Lung (tissue), 14 donors: ENCODE data around the gene ZNF595. TPM values are rescaled to one million over a fixed set of nuclear protein-coding genes. Genes with fewer than 3 reads are reported as not detected.
"Not testable (repeated sequence)": the region's sequence is repeated elsewhere in the genome, so short reads cannot be mapped to it uniquely, and the experiment has no call there.

Source experiments
- ATAC-seq: fragments of 200-7000 bp; cut with Tn5 transposase; one replicate; pipeline ENCODE4 v1.9.1; 2020; ENCODE audit warnings: moderate number of reproducible peaks; ENCODE audit not compliant: insufficient read depth, low FRiP score
- DNase-seq, 3 donors: peaks; one replicate each; pipeline ENCODE4 v3.0.0-alpha.2; 2013 to 2017
- H3K27ac ChIP-seq, 2 donors: one replicate each; pipeline ENCODE4 v1.5.1; 2013; ENCODE audit warnings: mild to moderate bottlenecking in 2 of 2, moderate library complexity in 2 of 2, control low read depth in 1 of 2, inconsistent platforms in 1 of 2, low read depth in 1 of 2, low read length in 1 of 2
- H3K27me3 ChIP-seq, 3 donors: one replicate each; pipeline ENCODE4 v1.5.1; 2013; ENCODE audit warnings: low read length in 2 of 3; ENCODE audit not compliant: control insufficient read depth in 3 of 3, insufficient read depth in 3 of 3
- H3K36me3 ChIP-seq, 4 donors: one replicate each; pipeline ENCODE4 v1.5.1; 2013; ENCODE audit warnings: low read length in 4 of 4, mild to moderate bottlenecking in 1 of 4, moderate library complexity in 1 of 4; ENCODE audit not compliant: control insufficient read depth in 4 of 4, insufficient read depth in 4 of 4
- H3K4me1 ChIP-seq, 5 donors: one replicate each; pipeline ENCODE4 v1.5.1; 2013; ENCODE audit warnings: low read length in 5 of 5, mild to moderate bottlenecking in 2 of 5, moderate library complexity in 1 of 5; ENCODE audit not compliant: control insufficient read depth in 5 of 5, insufficient read depth in 5 of 5
- H3K4me3 ChIP-seq: one replicate; pipeline ENCODE4 v1.5.1; 2013; ENCODE audit warnings: mild to moderate bottlenecking, control low read depth, moderate library complexity
- H3K9ac ChIP-seq, 2 donors: one replicate each; pipeline ENCODE4 v1.5.1; 2013; ENCODE audit warnings: low read length in 2 of 2, control low read depth in 1 of 2; ENCODE audit not compliant: insufficient read depth in 1 of 2
- H3K9me3 ChIP-seq, 4 donors: one replicate each; pipeline ENCODE4 v1.5.1; 2013; ENCODE audit warnings: low read length in 3 of 4, mild to moderate bottlenecking in 1 of 4, moderate library complexity in 1 of 4; ENCODE audit not compliant: control insufficient read depth in 4 of 4, insufficient read depth in 3 of 4
- WGBS, 2 donors: extraction: QIAGEN DNeasy Blood & Tissue Kit; methylation state at CpG; one replicate each; pipeline ENCODE4 v1.1.7; 2013; 5-methylcytosine and 5-hydroxymethylcytosine counted together
- long read RNA-seq, 5 donors: transcript quantifications; one replicate each; lab custom pipeline, GENCODE V29; 2026
- polyA plus RNA-seq, 2 donors: library from polyadenylated mRNA; stranded (reverse); fragments of 200-250 nt; gene quantifications; one replicate each; pipeline ENCODE4 v1.2.1, GENCODE V29; 2013
- total RNA-seq, 2 donors: library from RNA; depleted of rRNA in 1 of 2; stranded (reverse); fragments of >200 nt in 1 of 2; gene quantifications; one replicate each; pipeline ENCODE4 v1.2.1, GENCODE V29; 2014 to 2021
- donor health status: Bipolar disorder and iron deficiency.
- donor health status: healthy.
- donor health status: DM: yes; HTN: yes; CAD: no.

The ZNF595 gene
- total RNA-seq = 10 to 100 TPM; 14.4 to 46.1 TPM
- polyA plus RNA-seq = 1 to 10 TPM; 2.7 to 6.8 TPM
- long read RNA-seq, donor 1, transcript ZNF595-205 (4 exons, 2,911 nt) = major isoform, 8 of 11 reads
- long read RNA-seq, donor 1, partial matches to known transcripts = 0 of 11 reads
- long read RNA-seq, donor 1, other reads (novel, unspliced or antisense) = 0 of 11 reads
- long read RNA-seq, donor 2, partial matches to known transcripts = 0 of 8 reads
- long read RNA-seq, donor 2, other reads (novel, unspliced or antisense) = 0 of 8 reads
- long read RNA-seq, donor 3, transcript ZNF595-202 (4 exons, 1,072 nt) = major isoform, 9 of 16 reads
- long read RNA-seq, donor 3, transcript ZNF595-201 (3 exons, 747 nt) = minor isoform, 6 of 16 reads
- long read RNA-seq, donor 3, partial matches to known transcripts = 0 of 16 reads
- long read RNA-seq, donor 3, other reads (novel, unspliced or antisense) = 0 of 16 reads
- long read RNA-seq, donor 4, transcript ZNF595-205 (4 exons, 2,911 nt) = major isoform, 5 of 6 reads
- long read RNA-seq, donor 4, partial matches to known transcripts = 0 of 6 reads
- long read RNA-seq, donor 4, other reads (novel, unspliced or antisense) = 0 of 6 reads
- long read RNA-seq, donor 5, partial matches to known transcripts = 0 of 7 reads
- long read RNA-seq, donor 5, other reads (novel, unspliced or antisense) = 0 of 7 reads

DNA sequence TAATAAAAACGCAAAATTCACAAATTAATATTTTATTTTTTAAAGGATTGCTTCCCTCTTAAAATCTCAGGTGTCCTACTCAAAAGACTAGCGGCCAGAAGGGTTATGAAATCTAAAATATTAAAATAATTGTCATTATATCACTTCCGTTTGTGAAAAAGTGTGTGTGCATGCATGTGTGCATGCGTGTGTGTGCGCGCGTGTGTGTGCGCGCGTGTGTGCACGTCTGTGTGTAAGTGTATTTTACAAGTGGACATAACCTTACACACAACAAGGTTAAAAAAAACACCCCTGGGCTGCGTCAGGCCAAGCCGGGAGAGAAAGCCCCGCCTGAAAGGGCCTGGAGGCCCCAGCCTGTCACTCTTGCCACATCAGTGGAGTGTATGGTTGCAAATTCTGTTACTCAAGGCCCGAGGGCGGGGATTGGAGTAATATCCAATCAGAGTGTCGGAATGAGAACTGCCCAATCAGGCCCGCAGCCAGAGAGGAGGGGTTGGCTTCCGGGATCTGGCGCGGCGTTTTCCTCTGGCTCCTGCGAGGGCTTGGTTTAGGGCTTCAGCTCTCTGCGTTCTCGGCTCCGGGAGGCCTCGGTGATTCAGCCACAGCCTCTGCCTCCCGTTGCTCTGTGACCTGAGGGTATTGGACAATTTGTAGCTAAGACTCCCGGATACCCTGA is at the start of gene ZNF595:
ZNF595 (plus strand) TSS at position 518 of the 676 bp plus-strand sequence. CDS start 168 bp downstream, outside the sequence.
- H3K9me3 ChIP-seq, H3K27ac ChIP-seq, H3K36me3 ChIP-seq, H3K4me1 ChIP-seq, DNase-seq, H3K27me3 ChIP-seq, H3K9ac ChIP-seq: not testable (repeated sequence)
- peak within 1 kb of the TSS; percentile 22 for H3K4me3 ChIP-seq
- ATAC-seq = peak; percentile 94
- WGBS, 2 donors = 41 to 49% methylated on average over 21 to 23 of the region's 29 CpGs

DNA sequence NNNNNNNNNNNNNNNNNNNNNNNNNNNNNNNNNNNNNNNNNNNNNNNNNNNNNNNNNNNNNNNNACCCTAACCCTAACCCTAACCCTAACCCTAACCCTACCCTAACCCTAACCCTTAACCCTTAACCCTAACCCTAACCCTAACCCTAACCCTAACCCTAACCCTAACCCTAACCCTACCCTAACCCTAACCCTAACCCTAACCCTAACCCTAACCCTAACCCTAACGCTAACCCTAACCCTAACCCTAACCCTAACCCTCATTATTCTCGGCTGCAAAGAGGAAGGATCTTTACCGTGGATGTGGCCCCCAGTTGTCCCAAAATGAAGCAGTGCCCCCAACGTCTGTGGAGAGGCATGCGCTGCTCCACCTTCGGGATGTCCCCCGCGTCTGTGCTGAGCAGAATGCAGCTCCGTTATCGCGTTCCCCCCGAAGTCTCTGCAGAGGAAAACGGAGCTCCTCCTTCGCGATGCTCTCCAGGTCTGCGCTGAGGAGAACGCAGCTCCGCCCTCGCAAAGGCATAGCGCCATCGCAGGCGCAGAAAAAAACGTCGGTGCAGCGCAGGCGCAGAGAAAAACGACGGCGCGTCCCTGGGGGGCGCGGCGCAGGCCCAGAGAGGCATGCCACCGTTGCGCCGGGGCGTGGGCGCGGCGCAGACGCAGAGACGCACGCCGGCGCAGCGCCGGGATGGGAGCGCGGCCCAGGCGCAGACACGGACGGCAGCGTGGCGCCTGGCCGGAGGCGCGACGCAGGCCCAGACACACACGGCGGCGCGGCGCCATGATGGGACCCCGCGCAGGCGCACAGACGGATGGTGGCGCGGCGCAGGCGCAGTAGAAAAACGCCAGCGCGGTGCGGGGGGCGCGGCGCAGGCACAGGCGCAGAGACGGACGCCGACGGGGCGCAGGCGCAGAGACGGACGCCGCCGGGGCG is 42.9 kb upstream of the ZNF595 start:
- not testable (repeated sequence) for H3K4me1 ChIP-seq, H3K4me3 ChIP-seq, H3K9me3 ChIP-seq, H3K27ac ChIP-seq, H3K27me3 ChIP-seq, ATAC-seq, H3K36me3 ChIP-seq, H3K9ac ChIP-seq
- DNase-seq = peak; percentile 14 to 34 (median 17)
- WGBS, 2 donors = 76 to 81% methylated on average over 54 to 84 of the region's 90 CpGs

DNA sequence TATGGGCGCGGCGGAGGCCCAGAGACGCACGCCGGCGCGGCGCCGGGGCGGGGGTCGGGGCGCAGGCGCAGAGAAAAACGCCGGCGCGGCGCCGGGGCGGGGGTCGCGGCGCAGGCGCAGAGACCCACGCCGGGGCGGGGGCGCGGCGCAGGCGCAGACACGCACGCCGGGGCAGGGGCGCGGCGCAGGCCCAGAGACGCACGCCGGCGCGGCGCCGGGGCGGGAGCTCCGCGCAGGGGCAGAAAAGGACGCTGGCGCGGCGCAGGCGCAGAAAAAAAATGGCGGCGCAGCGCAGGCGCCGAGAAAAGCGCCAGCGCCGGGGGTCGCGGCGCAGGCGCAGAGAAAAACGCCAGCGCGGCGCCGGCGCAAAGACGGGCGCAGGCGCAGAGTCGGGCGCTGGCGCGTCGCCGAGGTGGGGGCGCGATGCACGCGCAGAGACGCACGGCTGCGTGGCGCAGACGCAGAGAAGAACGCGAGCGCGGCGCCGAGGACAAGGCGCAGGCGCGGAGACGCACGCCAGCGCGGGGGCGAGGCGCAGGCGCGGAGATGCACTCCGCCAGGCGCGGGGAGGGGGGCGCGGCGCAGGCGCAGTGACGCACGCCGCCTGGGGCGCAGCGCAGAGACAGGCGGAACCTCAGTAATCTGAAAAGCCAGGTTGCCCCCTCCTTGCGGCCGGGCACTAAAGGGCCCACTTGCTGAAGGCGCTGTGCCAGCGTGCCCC is 41.9 kb upstream of the ZNF595 start:
- not testable (repeated sequence) for H3K9me3 ChIP-seq, H3K27ac ChIP-seq, H3K27me3 ChIP-seq, DNase-seq, ATAC-seq, H3K9ac ChIP-seq, H3K4me1 ChIP-seq, H3K36me3 ChIP-seq, H3K4me3 ChIP-seq
- 78 to 79% methylated on average over 30 to 64 of the region's 123 CpGs for WGBS, 2 donors

DNA sequence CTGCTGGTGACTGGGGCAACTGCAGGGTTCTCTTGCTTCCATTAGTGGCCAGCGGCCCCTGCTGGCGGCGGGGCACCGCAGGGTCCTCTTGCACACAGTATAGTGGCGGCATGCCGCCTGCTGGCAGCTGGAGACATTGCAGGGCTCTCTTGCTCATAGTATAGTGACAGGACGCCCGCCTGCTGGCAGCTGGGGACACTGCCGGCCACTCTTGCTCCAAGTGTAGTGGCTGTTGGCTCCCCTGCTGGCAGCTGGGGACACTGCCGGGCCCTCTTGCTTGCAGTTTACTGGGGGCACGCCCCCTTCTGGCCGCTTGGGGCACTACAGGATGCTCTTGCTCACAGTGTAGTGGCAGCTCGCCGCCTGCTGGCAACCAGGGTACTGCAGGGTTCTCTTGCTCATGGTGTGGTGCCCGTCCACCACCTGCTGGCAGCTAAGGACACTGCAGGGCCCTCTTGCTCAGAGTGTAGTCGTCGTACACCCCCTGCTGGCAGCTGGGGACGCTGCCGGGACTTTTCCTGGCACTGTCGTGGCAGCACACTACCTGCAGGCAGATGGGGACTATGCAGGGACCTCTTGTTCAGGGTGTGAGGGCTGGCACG is 41.2 kb upstream of the ZNF595 start:
- H3K27ac ChIP-seq, H3K9ac ChIP-seq, H3K4me3 ChIP-seq, H3K4me1 ChIP-seq, H3K27me3 ChIP-seq, H3K36me3 ChIP-seq, H3K9me3 ChIP-seq: not testable (repeated sequence)
- peak; percentile 19 for ATAC-seq
- DNase-seq = peak in 1 of 3 donors; percentile 11
- 72 to 76% methylated on average over 12 to 16 of the region's 21 CpGs for WGBS, 2 donors

DNA sequence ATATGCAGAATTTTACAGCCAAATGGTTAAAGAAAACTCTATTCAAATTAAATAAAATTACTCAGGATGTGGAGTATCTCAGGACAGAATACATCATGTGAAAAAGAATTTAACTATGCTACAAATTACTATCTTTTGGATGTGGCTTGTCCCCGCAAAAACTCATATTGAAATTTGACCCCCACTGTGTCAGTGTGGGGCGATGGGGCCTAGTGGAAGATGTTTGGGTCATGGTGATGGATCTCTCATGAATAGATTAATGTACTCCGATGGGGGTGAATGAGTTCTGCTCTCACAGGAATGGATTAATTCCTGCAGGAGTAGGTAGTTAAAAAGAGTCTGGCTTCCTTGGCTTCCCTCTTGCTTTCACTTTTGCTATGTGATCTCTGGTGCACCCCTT is 35.0 kb upstream of the ZNF595 start:
- H3K4me1 ChIP-seq, DNase-seq, H3K9me3 ChIP-seq, H3K4me3 ChIP-seq, H3K9ac ChIP-seq, H3K27me3 ChIP-seq, ATAC-seq, H3K36me3 ChIP-seq, H3K27ac ChIP-seq: not testable (repeated sequence)
- WGBS, 2 donors = 46 to 53% methylated on average over 3 of the region's 3 CpGs

DNA sequence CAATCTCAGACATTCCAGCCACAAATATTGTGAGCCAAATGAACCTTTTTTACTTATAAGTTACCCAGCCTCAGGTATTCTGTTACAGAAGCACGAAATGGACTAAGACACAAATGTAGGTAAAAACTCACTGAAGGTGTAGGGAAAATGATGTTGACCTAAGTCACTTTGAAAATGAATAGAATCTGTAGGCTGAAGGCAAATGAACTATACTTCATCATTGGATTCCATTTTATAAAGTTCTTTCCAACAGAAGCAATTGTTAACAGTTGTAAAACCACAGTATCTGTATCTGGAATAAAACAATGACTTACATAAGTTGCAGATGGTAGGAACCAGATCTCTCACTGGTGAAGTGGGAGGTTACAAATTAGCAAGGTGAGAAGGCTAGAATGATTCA is 34.5 kb upstream of the ZNF595 start:
- H3K9ac ChIP-seq, H3K4me3 ChIP-seq, H3K27ac ChIP-seq, DNase-seq, H3K4me1 ChIP-seq, H3K27me3 ChIP-seq, H3K9me3 ChIP-seq, H3K36me3 ChIP-seq, ATAC-seq: not testable (repeated sequence)
- 42 to 43% methylated on average over 1 of the region's 1 CpG for WGBS, 2 donors

DNA sequence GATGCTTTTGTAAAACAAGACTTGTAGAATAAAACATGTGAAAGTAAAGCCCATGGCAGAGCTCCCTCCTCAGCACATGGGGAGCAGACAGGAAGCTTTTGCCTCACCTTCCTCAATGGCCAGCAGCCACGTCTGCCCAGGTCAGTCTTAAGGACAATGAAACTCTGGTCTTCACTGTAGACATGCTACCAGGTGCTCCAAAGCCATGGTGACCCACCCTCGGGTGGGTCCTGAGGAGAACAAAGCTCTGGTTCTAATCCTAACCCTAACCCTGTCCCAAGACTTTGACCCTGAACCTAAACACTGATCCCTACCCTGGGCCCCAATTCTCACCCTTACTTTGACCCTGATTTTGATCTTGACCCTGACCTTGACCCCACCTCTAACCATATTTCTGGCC is 30.2 kb upstream of the ZNF595 start:
- WGBS, 2 donors = 36% methylated on average over 2 of the region's 2 CpGs
- not testable (repeated sequence) for H3K27me3 ChIP-seq, H3K9ac ChIP-seq, H3K27ac ChIP-seq, H3K4me1 ChIP-seq, H3K9me3 ChIP-seq, H3K4me3 ChIP-seq, ATAC-seq, H3K36me3 ChIP-seq, DNase-seq
